GM23338 (cell line): Measurements from ENCODE around the gene SMYD3.

ENCODE experiments used
- NANOG ChIP-seq: IDR thresholded peaks from 2 replicates; pipeline ENCODE4 v1.6.1; 2016; ENCODE audit warnings: antibody characterized with exemption, borderline replicate concordance
- POLR2AphosphoS5 ChIP-seq: IDR thresholded peaks from 2 replicates; pipeline ENCODE4 v1.6.1; 2016; ENCODE audit warnings: antibody characterized with exemption, low read depth
- TF ChIP-seq, protein P1 (sequence below), 2 experiments: fragments of 200-600 bp in 1 of 2; sonication (generic) in 1 of 2; conservative IDR thresholded peaks; 2 replicates each; pipeline versions ENCODE4 v1.5.1 to v1.6.1; 2016 to 2017; ENCODE audit warnings: antibody characterized with exemption in 2 of 2, low read depth in 2 of 2, mild to moderate bottlenecking in 2 of 2, moderate library complexity in 1 of 2

DNA sequence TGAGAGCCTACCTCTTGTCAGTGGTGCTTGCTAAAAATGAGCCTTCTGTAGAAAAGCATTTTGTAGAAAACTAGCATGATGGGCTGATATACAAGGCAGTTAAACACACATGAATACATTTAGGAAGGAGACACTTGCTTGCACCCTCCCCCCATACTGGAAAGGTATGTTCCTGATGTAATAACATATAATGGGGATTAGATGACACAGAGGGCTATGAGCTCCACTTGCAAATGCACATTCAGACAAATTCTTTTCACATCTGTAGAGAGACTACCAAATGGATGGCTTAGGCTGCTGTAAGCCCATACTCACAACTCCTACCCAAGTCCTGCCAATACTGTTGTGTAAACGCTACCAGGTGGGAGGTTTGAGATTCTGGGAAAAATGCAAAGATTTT lies 634.0 kb downstream of the SMYD3 start:
- TF ChIP-seq, protein P1, sequence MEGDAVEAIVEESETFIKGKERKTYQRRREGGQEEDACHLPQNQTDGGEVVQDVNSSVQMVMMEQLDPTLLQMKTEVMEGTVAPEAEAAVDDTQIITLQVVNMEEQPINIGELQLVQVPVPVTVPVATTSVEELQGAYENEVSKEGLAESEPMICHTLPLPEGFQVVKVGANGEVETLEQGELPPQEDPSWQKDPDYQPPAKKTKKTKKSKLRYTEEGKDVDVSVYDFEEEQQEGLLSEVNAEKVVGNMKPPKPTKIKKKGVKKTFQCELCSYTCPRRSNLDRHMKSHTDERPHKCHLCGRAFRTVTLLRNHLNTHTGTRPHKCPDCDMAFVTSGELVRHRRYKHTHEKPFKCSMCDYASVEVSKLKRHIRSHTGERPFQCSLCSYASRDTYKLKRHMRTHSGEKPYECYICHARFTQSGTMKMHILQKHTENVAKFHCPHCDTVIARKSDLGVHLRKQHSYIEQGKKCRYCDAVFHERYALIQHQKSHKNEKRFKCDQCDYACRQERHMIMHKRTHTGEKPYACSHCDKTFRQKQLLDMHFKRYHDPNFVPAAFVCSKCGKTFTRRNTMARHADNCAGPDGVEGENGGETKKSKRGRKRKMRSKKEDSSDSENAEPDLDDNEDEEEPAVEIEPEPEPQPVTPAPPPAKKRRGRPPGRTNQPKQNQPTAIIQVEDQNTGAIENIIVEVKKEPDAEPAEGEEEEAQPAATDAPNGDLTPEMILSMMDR (conservative IDR thresholded peaks at IDR 0.05; ENCODE audit: low read depth in 2 of 2) = no peak
- TF ChIP-seq POLR2AphosphoS5 (no peak), NANOG (no peak)
